Measurements from ENCODE around the gene FAM120B.

- TF ChIP-seq, protein P1, sequence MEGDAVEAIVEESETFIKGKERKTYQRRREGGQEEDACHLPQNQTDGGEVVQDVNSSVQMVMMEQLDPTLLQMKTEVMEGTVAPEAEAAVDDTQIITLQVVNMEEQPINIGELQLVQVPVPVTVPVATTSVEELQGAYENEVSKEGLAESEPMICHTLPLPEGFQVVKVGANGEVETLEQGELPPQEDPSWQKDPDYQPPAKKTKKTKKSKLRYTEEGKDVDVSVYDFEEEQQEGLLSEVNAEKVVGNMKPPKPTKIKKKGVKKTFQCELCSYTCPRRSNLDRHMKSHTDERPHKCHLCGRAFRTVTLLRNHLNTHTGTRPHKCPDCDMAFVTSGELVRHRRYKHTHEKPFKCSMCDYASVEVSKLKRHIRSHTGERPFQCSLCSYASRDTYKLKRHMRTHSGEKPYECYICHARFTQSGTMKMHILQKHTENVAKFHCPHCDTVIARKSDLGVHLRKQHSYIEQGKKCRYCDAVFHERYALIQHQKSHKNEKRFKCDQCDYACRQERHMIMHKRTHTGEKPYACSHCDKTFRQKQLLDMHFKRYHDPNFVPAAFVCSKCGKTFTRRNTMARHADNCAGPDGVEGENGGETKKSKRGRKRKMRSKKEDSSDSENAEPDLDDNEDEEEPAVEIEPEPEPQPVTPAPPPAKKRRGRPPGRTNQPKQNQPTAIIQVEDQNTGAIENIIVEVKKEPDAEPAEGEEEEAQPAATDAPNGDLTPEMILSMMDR (IDR thresholded peaks at IDR 0.05), result no peak
- no peak for TF ChIP-seq POLR2A (IDR thresholded peaks at IDR 0.05)
Measured at GRCh38 chr6:170316071-170316470, 9.5 kb downstream of the FAM120B start.
